Stimulated activated CD4-positive, alpha-beta T cell treated with anti-CD3 and anti-CD28 coated beads, Interleukin-15, amount 100 ng/mL, for 1 hour (primary cell): ENCODE measurements around the gene FLII.
"Not testable (repeated sequence)": the region's sequence is repeated elsewhere in the genome, so short reads cannot be mapped to it uniquely, and the experiment has no call there.

Experiments
- DNase-seq, 2 donors: peaks; one replicate each; pipeline ENCODE4 v3.0.0-alpha.2; 2020; ENCODE audit warnings: low read depth in 1 of 2, low spot score in 1 of 2

FLII gene

GRCh38 chr17:18224053-18224386 is 34.5 kb downstream of the FLII start:
- no peak for DNase-seq

DNA sequence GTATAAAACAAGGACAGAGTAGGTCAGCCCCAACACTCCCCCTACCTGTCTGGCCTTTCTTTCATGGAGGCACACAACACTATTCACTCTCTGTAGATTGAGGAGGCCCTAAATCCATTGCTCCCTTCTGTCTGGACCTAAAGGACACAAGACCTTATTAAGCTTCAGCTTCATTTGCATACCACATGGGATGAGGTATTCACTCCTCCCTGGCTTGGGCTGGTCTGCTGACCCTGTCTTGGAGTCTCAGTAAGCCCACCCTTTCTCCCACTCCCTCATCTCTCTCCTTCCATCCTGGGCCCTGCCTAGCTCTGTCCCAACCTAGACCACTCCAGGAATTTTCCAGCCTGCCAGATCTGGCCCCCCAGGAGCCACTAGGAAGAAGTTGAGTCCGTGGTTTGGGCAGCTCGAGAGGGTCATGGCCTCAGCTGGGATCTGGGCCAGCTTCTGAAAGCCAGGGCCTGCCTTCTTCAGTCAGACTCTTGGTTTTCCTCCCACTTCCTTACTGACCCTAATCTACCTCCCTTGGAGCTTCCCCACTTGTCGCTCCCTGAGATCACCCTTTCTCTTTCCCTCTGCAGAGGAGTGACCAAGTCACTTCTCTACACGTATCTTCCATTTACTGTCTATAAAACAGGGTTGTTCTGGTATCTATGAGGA is 39.7 kb downstream of the FLII start:
- no peak for DNase-seq

GRCh38 chr17:18217412-18218015 is 41.0 kb downstream of the FLII start:
- peak; percentile 49 to 57 for DNase-seq

DNA sequence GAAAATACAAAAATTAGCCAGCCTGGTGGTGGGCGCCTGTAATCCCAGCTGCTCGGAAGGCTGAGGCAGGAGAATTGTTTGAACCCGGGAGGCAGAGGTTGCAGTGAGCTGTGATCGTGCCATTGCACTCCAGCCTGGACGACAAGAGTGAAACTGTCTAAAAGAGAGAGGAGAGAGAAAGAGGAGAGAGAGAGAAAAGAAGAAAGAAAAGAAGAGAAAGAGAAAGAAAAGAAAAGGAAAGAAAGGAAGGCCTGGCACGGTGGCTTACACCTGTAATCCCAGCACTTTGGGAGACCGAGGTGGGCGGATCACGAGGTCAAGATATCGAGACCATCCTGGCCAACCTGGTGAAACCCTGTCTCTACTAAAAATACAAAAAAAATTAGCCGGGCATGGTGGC is 41.6 kb downstream of the FLII start:
- DNase-seq, result not testable (repeated sequence)

GRCh38 chr17:18213666-18214270 is 44.8 kb downstream of the FLII start:
- no peak for DNase-seq

GRCh38 chr17:18208092-18208491 is 50.4 kb downstream of the FLII start:
- no peak for DNase-seq

GRCh38 chr17:18206962-18207361 is 51.6 kb downstream of the FLII start:
- DNase-seq, result no peak

DNA sequence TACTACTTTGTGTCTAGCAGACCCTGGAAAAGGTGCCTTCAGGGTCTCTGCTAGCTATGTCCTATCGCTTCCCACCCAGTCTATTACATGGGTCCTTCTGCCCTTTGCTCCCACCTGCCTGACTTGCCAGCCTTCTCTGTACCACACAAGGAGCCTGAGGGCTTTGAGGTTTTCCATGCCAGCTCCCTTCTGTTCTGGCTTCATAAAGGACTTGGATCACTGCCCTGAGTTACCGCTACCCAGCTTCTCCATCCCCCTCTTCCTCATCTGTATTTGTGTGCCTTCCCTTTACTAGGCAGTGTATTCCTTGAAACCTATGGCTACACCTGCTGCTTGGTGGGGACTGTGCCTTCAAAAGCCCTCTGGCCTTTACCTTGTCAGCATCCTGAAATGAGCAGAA is 52.7 kb downstream of the FLII start:
- no peak for DNase-seq

- DNase-seq, result no peak
Observed at GRCh38 chr17:18203308-18203707, 55.2 kb downstream of the FLII start.

DNA sequence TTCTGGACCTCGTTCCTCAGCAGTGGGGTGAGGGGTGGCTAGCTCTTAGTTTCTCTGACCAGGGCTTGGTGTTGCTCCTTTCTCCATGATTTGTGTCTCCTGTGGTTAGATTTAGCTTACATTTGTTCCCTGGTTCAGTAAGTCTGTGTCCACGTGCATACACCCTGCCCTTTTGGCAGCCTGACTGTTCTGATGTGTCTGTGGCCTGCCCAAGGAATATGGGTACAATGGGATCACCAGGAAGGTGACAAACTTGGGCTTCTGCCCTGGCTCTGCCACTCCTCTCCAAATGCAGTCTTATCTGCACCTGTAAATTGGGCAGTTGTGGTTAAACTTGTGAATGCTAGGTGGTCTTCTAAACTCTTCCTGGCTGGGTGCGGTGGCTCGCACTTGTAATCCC is 57.4 kb downstream of the FLII start:
- DNase-seq, result no peak

DNA sequence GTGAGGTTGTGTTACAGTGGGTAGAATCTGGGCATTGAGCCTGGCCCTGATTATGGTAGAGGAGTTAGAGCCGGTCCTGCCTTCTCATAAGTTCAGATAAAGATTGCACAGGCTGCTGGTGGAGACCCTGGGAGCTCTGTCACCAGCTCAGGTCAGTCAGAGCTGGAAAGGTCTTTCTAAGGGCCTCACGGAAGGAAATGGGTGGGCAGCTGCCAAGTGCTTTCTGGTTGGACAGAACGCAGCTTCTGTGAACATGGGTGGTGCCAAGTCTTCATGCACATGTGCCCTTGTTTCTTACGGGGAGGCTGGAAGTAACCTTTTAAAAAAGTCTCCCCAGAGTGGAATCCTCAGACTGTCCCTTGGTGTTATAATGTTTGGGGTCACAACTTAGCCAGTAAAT is 60.0 kb downstream of the FLII start:
- DNase-seq, result no peak

GRCh38 chr17:18197535-18198194 is 60.9 kb downstream of the FLII start:
- no peak for DNase-seq

GRCh38 chr17:18195246-18195645 is 63.3 kb downstream of the FLII start:
- DNase-seq, result no peak
